GM23248 (cell line): ENCODE results near the gene ZNF438. TPM values are rescaled to one million over a fixed set of nuclear protein-coding genes. Genes with fewer than 3 reads are reported as not detected.

ENCODE experiments used
- DNase-seq: peaks from one replicate; pipeline ENCODE4 v3.0.0-alpha.2; 2015
- H2AFZ ChIP-seq: fragments of 200-600 bp; sonication (generic); 2 replicates; pipeline ENCODE4 v1.6.1; 2016; ENCODE audit warnings: antibody characterized with exemption
- H3F3A ChIP-seq: fragments of 200-600 bp; sonication (generic); 2 replicates; pipeline ENCODE4 v1.6.1; 2016; ENCODE audit warnings: mild to moderate bottlenecking, antibody characterized with exemption, mixed run types; ENCODE audit not compliant: insufficient read depth
- H3K27ac ChIP-seq: fragments of 200-600 bp; sonication (generic); 2 replicates; pipeline ENCODE4 v1.5.1; 2016; ENCODE audit warnings: mild to moderate bottlenecking
- H3K27me3 ChIP-seq: fragments of 200-600 bp; sonication (generic); replicated peaks from 2 replicates; pipeline ENCODE4 v1.6.1; 2016; ENCODE audit warnings: mild to moderate bottlenecking; ENCODE audit not compliant: insufficient read depth
- H3K36me3 ChIP-seq: fragments of 200-600 bp; sonication (generic); 2 replicates; pipeline ENCODE4 v1.6.1; 2016; ENCODE audit warnings: low read depth, mild to moderate bottlenecking
- H3K4me1 ChIP-seq: fragments of 200-600 bp; sonication (generic); 2 replicates; pipeline ENCODE4 v1.6.1; 2016; ENCODE audit warnings: mild to moderate bottlenecking; ENCODE audit not compliant: insufficient read depth
- H3K4me2 ChIP-seq: fragments of 200-600 bp; sonication (generic); one replicate; pipeline ENCODE4 v1.6.1; 2016; ENCODE audit warnings: mild to moderate bottlenecking; ENCODE audit not compliant: unreplicated experiment
- H3K4me3 ChIP-seq: fragments of 200-600 bp; sonication (generic); 2 replicates; pipeline ENCODE4 v1.5.1; 2016; ENCODE audit warnings: mild to moderate bottlenecking
- H3K79me2 ChIP-seq: fragments of 200-600 bp; sonication (generic); 2 replicates; pipeline ENCODE4 v1.6.1; 2016; ENCODE audit warnings: mild to moderate bottlenecking; ENCODE audit not compliant: insufficient read depth
- H3K9ac ChIP-seq: fragments of 200-600 bp; sonication (generic); 2 replicates; pipeline ENCODE4 v1.6.1; 2016; ENCODE audit warnings: mild to moderate bottlenecking
- H3K9me2 ChIP-seq: fragments of 200-600 bp; sonication (generic); 2 replicates; pipeline ENCODE4 v1.6.1; 2016; ENCODE audit warnings: mixed run types, mild to moderate bottlenecking, moderate library complexity; ENCODE audit not compliant: insufficient read depth
- H3K9me3 ChIP-seq: fragments of 200-600 bp; sonication (generic); one replicate; pipeline ENCODE4 v1.6.1; 2017; ENCODE audit warnings: low read depth
- H4K20me1 ChIP-seq: fragments of 200-600 bp; sonication (generic); 2 replicates; pipeline ENCODE4 v1.6.0; 2016; ENCODE audit not compliant: insufficient read depth
- EZH2 ChIP-seq: fragments of 200-600 bp; sonication (generic); IDR thresholded peaks from 2 replicates; pipeline ENCODE4 v1.6.1; 2018; ENCODE audit warnings: antibody characterized with exemption, mild to moderate bottlenecking; ENCODE audit not compliant: insufficient read depth, poor library complexity, severe bottlenecking
- EZH2phosphoT487 ChIP-seq: fragments of 200-600 bp; sonication (generic); IDR thresholded peaks from 2 replicates; pipeline ENCODE4 v1.6.1; 2018; ENCODE audit warnings: antibody characterized with exemption, moderate library complexity, mild to moderate bottlenecking, low read depth; ENCODE audit not compliant: insufficient read depth
- WGBS, 2 experiments: methylation state at CpG; one replicate each; pipeline ENCODE4 v1.1.6; 2015 to 2017; ENCODE audit warnings: low lambda C conversion rate in 2 of 2, low coverage in 1 of 2; ENCODE audit errors: missing lambda C conversion rate in 2 of 2; 5-methylcytosine and 5-hydroxymethylcytosine counted together
- in situ Hi-C: fragments of 300-500 bp; cut with MboI; formaldehyde crosslinking; loops from 2 replicates; pipeline ENCODE4 v1.15.0; 2020
- polyA plus RNA-seq: library from polyadenylated mRNA; unstranded; fragments of >200 nt; fragmentation: Nextera tagmentation; extraction: Ambion mirVana; gene quantifications from 2 replicates; pipeline ENCODE4 v1.2.1, GENCODE V29; 2016
- total RNA-seq: library from RNA; depleted of rRNA; stranded (reverse); fragments of >200 nt; shearing (Covaris generic); gene quantifications from 2 replicates; pipeline ENCODE4 v1.2.3, GENCODE V29; 2014

Gene ZNF438
- total and polyA plus RNA-seq, 2 experiments from 2014 or later = 2.9 to 4.1 TPM

GRCh38 chr10:30968711-30969110, 63.0 kb downstream of the ZNF438 start:
- WGBS, 2 experiments = 91 to 97% methylated on average over 3 of the region's 3 CpGs

GRCh38 chr10:30967650-30968410, 63.8 kb downstream of the ZNF438 start:
- Histone ChIP-seq H2AFZ (no peak overlapping the region), H3K27ac (no peak overlapping the region), H3K4me1 (peaks cover 19% of the 10 kb centered on the region), H3K9me3 (no peaks in the 10 kb centered on the region), H3K27me3 (no peaks in the 10 kb centered on the region), H4K20me1 (no peaks in the 10 kb centered on the region), H3F3A (peaks cover 19% of the 10 kb centered on the region; the same call in 1 of the 2 replicates), H3K9ac (no peak overlapping the region), H3K4me3 (no peak overlapping the region), H3K79me2 (no peaks in the 10 kb centered on the region), H3K36me3 (no peaks in the 10 kb centered on the region), H3K4me2 (no peak overlapping the region), H3K9me2 (no peaks in the 10 kb centered on the region)
- WGBS, 2 experiments = 92 to 93% methylated on average over 6 of the region's 6 CpGs
- in situ Hi-C loops = no loop called here
- DNase-seq = no peak
- TF ChIP-seq EZH2 (no peak), EZH2phosphoT487 (no peak)

More at GRCh38 chr10:30968711-30969110, 63.0 kb downstream of the ZNF438 start:
- no peak overlapping the region for H3K9ac ChIP-seq
- H3K27me3 ChIP-seq = no peaks in the 10 kb centered on the region
- no peak overlapping the region for H3K27ac ChIP-seq
- no peak for DNase-seq
- in situ Hi-C loops = no loop called here
- TF ChIP-seq EZH2phosphoT487 (no peak), EZH2 (no peak)
- peaks cover 22% of the 10 kb centered on the region for H3K4me1 ChIP-seq
- no peak overlapping the region for H3K4me3 ChIP-seq
- H3F3A ChIP-seq = peaks cover 19% of the 10 kb centered on the region; the same call in 1 of the 2 replicates
- no peaks in the 10 kb centered on the region for H4K20me1 ChIP-seq
- H2AFZ ChIP-seq = no peak overlapping the region
- H3K9me3 ChIP-seq = no peaks in the 10 kb centered on the region
- no peaks in the 10 kb centered on the region for H3K9me2 ChIP-seq
- no peaks in the 10 kb centered on the region for H3K79me2 ChIP-seq
- H3K4me2 ChIP-seq = no peak overlapping the region
- H3K36me3 ChIP-seq = no peaks in the 10 kb centered on the region

DNA sequence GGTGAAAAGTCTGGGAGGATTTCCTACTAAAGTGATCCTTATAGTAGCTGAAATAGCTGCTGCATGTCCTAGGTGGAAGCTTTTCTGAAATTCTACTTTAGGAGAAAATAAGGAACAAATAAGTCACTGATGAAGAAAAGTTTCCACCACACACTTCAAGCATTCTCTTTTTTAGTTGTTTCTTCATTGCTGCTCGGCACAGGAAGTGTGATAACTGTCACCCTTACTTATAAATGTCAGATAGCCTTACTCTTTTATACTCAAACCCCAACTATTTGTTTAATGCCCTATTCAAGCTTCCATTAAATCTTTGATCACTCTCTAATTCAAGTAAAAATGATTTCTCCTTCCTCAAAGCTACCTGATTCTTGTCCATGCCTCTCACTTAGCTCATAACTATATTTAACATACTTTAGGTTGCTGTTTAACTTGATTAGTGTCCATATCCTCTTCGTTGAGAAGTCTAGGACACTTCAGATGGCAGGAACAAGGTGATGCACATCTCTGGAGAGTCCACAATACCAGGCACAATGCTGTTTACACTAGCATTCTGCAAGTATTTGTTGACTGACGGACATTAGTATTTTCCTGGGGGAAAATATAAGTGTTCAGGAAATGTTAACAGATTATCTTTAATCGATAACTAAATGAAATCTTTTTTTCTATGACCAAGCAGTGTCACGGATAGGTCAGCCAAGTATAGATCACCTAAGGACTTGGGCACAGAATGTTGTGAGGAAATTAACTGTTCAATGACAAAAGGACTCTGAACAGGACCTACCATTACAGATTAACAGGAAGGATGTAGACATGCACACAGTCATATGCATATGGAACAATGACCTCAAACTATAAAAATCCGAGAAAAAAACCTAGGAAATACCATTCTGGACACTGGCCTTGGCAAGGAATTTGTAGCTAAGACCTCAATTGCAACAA, 67.4 kb downstream of the ZNF438 start:
- H3K4me1 ChIP-seq = no peaks in the 10 kb centered on the region
- H3K4me2 ChIP-seq = no peak overlapping the region
- H3K4me3 ChIP-seq = no peak overlapping the region
- H3K79me2 ChIP-seq = no peaks in the 10 kb centered on the region
- no peak overlapping the region for H2AFZ ChIP-seq
- H3F3A ChIP-seq = no peaks in the 10 kb centered on the region
- WGBS, 2 experiments = 81 to 84% methylated on average over 6 of the region's 6 CpGs
- no peaks in the 10 kb centered on the region for H3K9me2 ChIP-seq
- H4K20me1 ChIP-seq = no peaks in the 10 kb centered on the region
- in situ Hi-C loops = no loop called here
- H3K36me3 ChIP-seq = no peaks in the 10 kb centered on the region
- no peak overlapping the region for H3K9ac ChIP-seq
- no peaks in the 10 kb centered on the region for H3K27me3 ChIP-seq
- no peak overlapping the region for H3K27ac ChIP-seq
- TF ChIP-seq EZH2phosphoT487 = no peak
- no peak for TF ChIP-seq EZH2
- DNase-seq = no peak
- no peaks in the 10 kb centered on the region for H3K9me3 ChIP-seq

- 84 to 85% methylated on average over 4 of the region's 4 CpGs for WGBS, 2 experiments
- DNase-seq = no peak
- no peaks in the 10 kb centered on the region for H3K9me2 ChIP-seq
- H2AFZ ChIP-seq = no peak overlapping the region
- H3F3A ChIP-seq = no peaks in the 10 kb centered on the region
- no peak overlapping the region for H3K4me2 ChIP-seq
- no peak overlapping the region for H3K27ac ChIP-seq
- H3K4me3 ChIP-seq = no peak overlapping the region
- H3K79me2 ChIP-seq = no peaks in the 10 kb centered on the region
- TF ChIP-seq EZH2 (no peak), EZH2phosphoT487 (no peak)
- in situ Hi-C loops = no loop called here
- H3K9me3 ChIP-seq = no peaks in the 10 kb centered on the region
- no peaks in the 10 kb centered on the region for H3K4me1 ChIP-seq
- H3K27me3 ChIP-seq = no peaks in the 10 kb centered on the region
- H4K20me1 ChIP-seq = no peaks in the 10 kb centered on the region
- H3K9ac ChIP-seq = no peak overlapping the region
- H3K36me3 ChIP-seq = no peaks in the 10 kb centered on the region
These were observed 69.1 kb downstream of the ZNF438 start for GRCh38 chr10:30962522-30962921.
